B cell (primary cell): ENCODE results near the gene FXR2. TPM values are rescaled to one million over a fixed set of nuclear protein-coding genes. Genes with fewer than 3 reads are reported as not detected.

Experiments used
- ATAC-seq: fragments of 200-7000 bp; cut with Tn5 transposase; one replicate; pipeline ENCODE4 v1.10.0; 2021; ENCODE audit warnings: low read depth, mild to moderate bottlenecking, moderate number of reproducible peaks, moderate library complexity
- CTCF ChIA-PET: fragments of 350-600 bp; sonication (Branson Sonifier 250); formaldehyde crosslinking; loops from one replicate; lab custom pipeline; 2021; ENCODE audit warnings: antibody characterized with exemption, inconsistent platforms; lab: Charles Lee
- POLR2A ChIA-PET: fragments of 350-600 bp; sonication (Branson Sonifier 250); formaldehyde crosslinking; loops from one replicate; lab custom pipeline; 2021; ENCODE audit warnings: antibody characterized with exemption; lab: Charles Lee
- DNase-seq: peaks from one replicate; pipeline ENCODE4 v3.0.0; 2013
- H2AFZ ChIP-seq: 2 replicates; pipeline ENCODE4 v1.6.1; 2012; ENCODE audit warnings: mild to moderate bottlenecking, low read depth, low read length; ENCODE audit not compliant: insufficient read depth, poor library complexity, severe bottlenecking
- H3K27ac ChIP-seq, 2 donors: 1 replicate in 1 of 2; 2 replicates in 1 of 2; pipeline ENCODE4 v1.5.1; 2012 to 2013; ENCODE audit warnings: low read length in 2 of 2, mild to moderate bottlenecking in 2 of 2, moderate library complexity in 1 of 2
- H3K27me3 ChIP-seq, 4 experiments: fragments of 200-600 bp in 1 of 4; sonication (generic) in 1 of 4; replicated peaks in 1 of 4; 1 replicate in 2 of 4; 2 replicates in 2 of 4; pipeline versions ENCODE4 v1.6.1 to v1.7.0; 2013 to 2016; ENCODE audit warnings: low read length in 3 of 4, mild to moderate bottlenecking in 2 of 4, mixed read lengths in 1 of 4, moderate library complexity in 1 of 4; ENCODE audit not compliant: insufficient read depth in 4 of 4, control insufficient read depth in 3 of 4; ENCODE audit errors: control extremely low read depth in 1 of 4
- H3K36me3 ChIP-seq, 2 experiments: replicated peaks in 1 of 2; 1 replicate in 1 of 2; 2 replicates in 1 of 2; pipeline versions ENCODE4 v1.6.1 to v1.7.1; 2013; ENCODE audit warnings: low read length in 1 of 2; ENCODE audit not compliant: insufficient read depth in 2 of 2, control insufficient read depth in 1 of 2; ENCODE audit errors: control extremely low read depth in 1 of 2, extremely low read depth in 1 of 2
- H3K4me1 ChIP-seq, 2 donors: fragments of 200-600 bp in 1 of 2; sonication (generic) in 1 of 2; 1 replicate in 1 of 2; 2 replicates in 1 of 2; pipeline versions ENCODE4 v1.5.1 to v1.6.1; 2013 to 2017; ENCODE audit warnings: low read length in 2 of 2; ENCODE audit not compliant: control insufficient read depth in 2 of 2, insufficient read depth in 2 of 2
- H3K4me2 ChIP-seq: replicated peaks from 2 replicates; pipeline ENCODE3; 2012; ENCODE audit warnings: mild to moderate bottlenecking, low read depth, low read length; ENCODE audit not compliant: poor library complexity, severe bottlenecking
- H3K4me3 ChIP-seq, 5 experiments: fragments of 200-600 bp in 1 of 5; sonication (generic) in 1 of 5; 1 replicate in 3 of 5; 2 replicates in 2 of 5; pipeline versions ENCODE4 v1.5.1 to v1.7.0; 2011 to 2016; ENCODE audit warnings: low read length in 4 of 5, mild to moderate bottlenecking in 4 of 5, low read depth in 2 of 5, control low read depth in 1 of 5, moderate library complexity in 1 of 5; ENCODE audit not compliant: insufficient read depth in 1 of 5; ENCODE audit errors: control extremely low read depth in 1 of 5, extremely low read depth in 1 of 5
- H3K79me2 ChIP-seq: fragments of 200-600 bp; sonication (generic); one replicate; pipeline ENCODE4 v1.6.0; 2016; ENCODE audit warnings: low read length; ENCODE audit not compliant: control insufficient read depth, insufficient read depth
- H3K9ac ChIP-seq: fragments of 200-600 bp; sonication (generic); 2 replicates; pipeline ENCODE4 v1.6.1; 2017; ENCODE audit warnings: mild to moderate bottlenecking, low read length, moderate library complexity
- H3K9me3 ChIP-seq, 3 donors: one replicate each; pipeline versions ENCODE4 v1.6.1 to v1.7.1; 2013; ENCODE audit warnings: low read length in 2 of 3; ENCODE audit not compliant: control insufficient read depth in 2 of 3, insufficient read depth in 1 of 3; ENCODE audit errors: control extremely low read depth in 1 of 3
- H4K20me1 ChIP-seq: 2 replicates; pipeline ENCODE4 v1.6.0; 2012; ENCODE audit warnings: mild to moderate bottlenecking, low read length; ENCODE audit not compliant: insufficient read depth, control insufficient read depth, poor library complexity, severe bottlenecking
- H3K27ac Mint-ChIP-seq: one replicate; pipeline ENCODE4 v1.8.0; 2021; ENCODE audit warnings: mixed read lengths
- H3K27me3 Mint-ChIP-seq: one replicate; pipeline ENCODE4 v1.8.0; 2021; ENCODE audit warnings: mixed read lengths
- H3K4me1 Mint-ChIP-seq: one replicate; pipeline ENCODE4 v1.8.0; 2021; ENCODE audit warnings: mixed read lengths
- H3K4me3 Mint-ChIP-seq: one replicate; pipeline ENCODE4 v1.8.0; 2021; ENCODE audit warnings: mixed read lengths
- H3K9me3 Mint-ChIP-seq: one replicate; pipeline ENCODE4 v1.8.0; 2022; ENCODE audit warnings: mixed read lengths; ENCODE audit not compliant: insufficient read depth
- CTCF ChIP-seq: fragments of 200-600 bp; IDR thresholded peaks from one replicate; pipeline ENCODE4 v1.8.0; 2022; ENCODE audit warnings: antibody characterized with exemption, mild to moderate bottlenecking
- EZH2 ChIP-seq: IDR thresholded peaks from 2 replicates; pipeline ENCODE4 v1.6.1; 2012; ENCODE audit warnings: borderline replicate concordance, low read depth, mild to moderate bottlenecking, moderate library complexity, low read length; ENCODE audit not compliant: insufficient read depth, poor library complexity, severe bottlenecking
- WGBS: methylation state at CpG from one replicate; pipeline ENCODE4 v1.1.5; 2013; ENCODE audit warnings: missing lambda C conversion rate; ENCODE audit not compliant: insufficient coverage; 5-methylcytosine and 5-hydroxymethylcytosine counted together
- intact Hi-C: fragments of 100-400 bp; cut with micrococcal nuclease; formaldehyde crosslinking; loops from one replicate; pipeline ENCODE4 v1.10.0; 2022
- polyA plus RNA-seq: library from polyadenylated mRNA; depleted of rRNA; stranded (reverse); fragments of >200 nt; gene quantifications from 2 replicates; pipeline ENCODE4 v1.2.3, GENCODE V29; 2012
- total RNA-seq, 2 donors: library from RNA; stranded (reverse); fragments of 120-200 nt in 1 of 2; gene quantifications; 1 replicate in 1 of 2; 2 replicates in 1 of 2; pipeline versions ENCODE4 v1.2.3 to v1.2.4, GENCODE V29; 2013 to 2022

Gene FXR2
- total and polyA plus RNA-seq, 2 donors (not counting 1 experiment from before 2014, with no cell fraction given), result 37.2 to 45.8 TPM

- peaks cover 36 to 53% of the 10 kb centered on the region in 2 donors for H3K4me1 ChIP-seq
These were observed 65.9 kb downstream of the FXR2 start, which contains the start of gene TNFSF12 for GRCh38 chr17:7548585-7549400. TNFSF12 (plus strand) TSS chr17:7549058; CDS start chr17:7549154, 96 bp downstream.

More at GRCh38 chr17:7548585-7549400, 65.9 kb downstream of the FXR2 start, which contains the start of gene TNFSF12:
- intact Hi-C loops, result no loop called here
- ATAC-seq (peak; percentile 52), DNase-seq (peak; percentile 61)
- Histone ChIP-seq H3K36me3 (no peaks in the 10 kb centered on the region), H3K9ac (peak within 1 kb of the TSS; percentile 74), H3K27me3 (no peaks in the 10 kb centered on the region), H3K4me2 (peak within 1 kb of the TSS; percentile 90), H2AFZ (peak within 1 kb of the TSS; percentile 85), H3K79me2 (peaks cover 5% of the 10 kb centered on the region), H3K27ac (peak within 1 kb of the TSS; percentile 54 to 92), H4K20me1 (no peaks in the 10 kb centered on the region), H3K4me3 (peak within 1 kb of the TSS; percentile 59 to 73 (median 72)), H3K9me3 (no peaks in the 10 kb centered on the region)
- peak within 1 kb of the TSS; percentile 85 for H3K4me3 Mint-ChIP-seq
- H3K27ac Mint-ChIP-seq, result peak within 1 kb of the TSS; percentile 91
- ChIA-PET CTCF (interaction anchor here (1.0 to 25.0 kb wide), 5 partner anchors 11 to 40 kb away, joined by 3 to 666 read pairs (median 7); partner anchors contain the start of genes CD68, MPDU1, SENP3 and TNFSF13), POLR2A (interaction anchor here (0.6 to 1.3 kb wide), 6 partner anchors 10 to 291 kb away, joined by 3 to 13 read pairs (median 4); partner anchors contain the start of genes POLR2A, TNFSF13 and TP53)
- TF ChIP-seq CTCF, result no peak
- no peak for TF ChIP-seq EZH2
- 2% methylated on average over 61 of the region's 65 CpGs for WGBS
- H3K27me3 Mint-ChIP-seq, result no peaks in the 10 kb centered on the region
- H3K9me3 Mint-ChIP-seq, result no peaks in the 10 kb centered on the region
- H3K4me1 Mint-ChIP-seq, result peaks cover 42% of the 10 kb centered on the region
